Stimulated activated CD4-positive, alpha-beta T cell treated with anti-CD3 and anti-CD28 coated beads, TNF-alpha, amount 100 ng/mL, for 24 hours (primary cell): ENCODE data around the gene LRRC74B.
"Not testable (repeated sequence)": the region's sequence is repeated elsewhere in the genome, so short reads cannot be mapped to it uniquely, and the experiment has no call there.

Experiments
- DNase-seq, 3 experiments: peaks; one replicate each; pipeline ENCODE4 v3.0.0-alpha.2; 2020; ENCODE audit warnings: low read depth in 3 of 3

Gene LRRC74B

GRCh38 chr22:21076912-21077625 is 31.3 kb downstream of the LRRC74B start:
- DNase-seq = no peak

GRCh38 chr22:21077884-21078508 is 32.2 kb downstream of the LRRC74B start:
- DNase-seq = no peak

- no peak for DNase-seq
Observed at GRCh38 chr22:21078916-21079315, 33.2 kb downstream of the LRRC74B start.

DNA sequence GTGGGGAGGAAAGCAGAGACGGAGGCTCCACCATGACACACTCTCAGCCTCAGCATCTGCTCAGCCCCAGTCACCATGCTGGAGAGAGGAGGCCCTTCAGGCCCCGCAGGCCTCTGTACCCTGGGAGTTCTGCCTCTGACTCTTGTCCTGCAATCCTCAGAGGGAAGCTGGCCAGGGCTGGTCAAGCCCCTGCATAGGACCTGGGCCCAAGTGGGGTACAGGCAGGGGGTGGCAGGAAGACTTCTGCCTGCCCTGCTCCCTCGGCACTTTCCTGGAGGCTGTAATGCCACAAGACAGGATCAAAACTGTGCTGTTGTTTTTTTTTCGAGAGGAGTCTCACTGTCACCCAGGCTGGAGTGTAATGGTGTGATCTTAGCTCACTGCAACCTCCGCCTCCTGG is 33.7 kb downstream of the LRRC74B start:
- no peak for DNase-seq

GRCh38 chr22:21080435-21081137 is 34.8 kb downstream of the LRRC74B start:
- no peak for DNase-seq

DNA sequence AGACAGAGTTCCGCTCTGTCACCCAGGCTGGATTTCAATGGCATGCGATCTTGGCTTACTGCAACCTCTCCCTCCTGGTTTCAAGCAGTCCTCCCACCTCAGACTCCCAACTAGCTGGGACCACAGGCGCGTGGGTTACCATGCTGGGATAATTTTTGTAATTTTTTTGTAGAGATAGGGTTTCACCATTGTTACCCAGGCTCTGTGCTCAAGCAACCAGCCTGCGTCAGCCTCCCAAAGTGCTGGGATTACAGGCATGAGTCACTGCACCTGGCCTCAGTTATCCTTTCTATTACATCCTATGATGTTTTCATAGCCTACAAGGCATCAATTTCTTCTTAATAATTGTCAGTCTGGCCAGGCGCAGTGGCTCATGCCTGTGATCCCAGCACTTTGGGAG is 36.5 kb downstream of the LRRC74B start:
- no peak for DNase-seq

DNA sequence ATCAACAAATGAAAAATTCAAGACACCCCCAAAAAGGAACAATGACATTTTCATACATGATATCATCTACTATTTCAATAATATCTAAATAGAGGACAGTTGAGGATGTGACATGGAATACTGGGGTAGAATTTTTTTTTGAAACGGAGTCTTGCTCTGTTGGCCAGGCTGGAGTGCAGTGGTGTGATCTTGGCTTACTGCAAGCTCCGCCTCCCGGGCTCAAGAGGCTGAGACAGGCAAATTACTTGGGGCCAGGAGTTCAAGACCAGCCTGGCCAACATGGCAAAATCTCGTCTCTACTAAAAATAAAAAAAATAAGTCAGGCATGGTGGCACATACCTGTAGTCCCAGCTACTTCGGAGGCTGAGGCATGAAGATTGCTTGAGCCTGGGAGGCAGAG is 41.4 kb downstream of the LRRC74B start:
- no peak for DNase-seq

- DNase-seq = not testable (repeated sequence)
Observed at GRCh38 chr22:21087926-21088325, 42.2 kb downstream of the LRRC74B start.

DNA sequence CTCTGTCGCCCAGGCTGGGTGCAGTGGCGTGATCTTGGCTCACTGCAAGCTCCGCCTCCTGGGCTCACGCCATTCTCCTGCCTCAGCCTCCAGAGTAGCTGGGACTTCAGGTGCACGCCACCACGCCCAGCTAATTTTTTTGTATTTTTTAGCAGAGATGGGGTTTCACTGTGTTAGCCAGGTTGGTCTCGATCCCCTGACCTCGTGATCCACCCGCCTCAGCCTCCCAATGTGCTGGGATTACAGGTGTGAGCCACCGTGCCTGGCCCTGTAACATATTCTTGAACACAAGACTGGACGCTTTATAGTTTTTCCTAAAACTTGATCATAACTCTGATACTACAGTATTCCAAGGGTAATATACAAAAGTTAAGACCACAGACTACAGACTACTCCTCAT is 45.5 kb downstream of the LRRC74B start:
- not testable (repeated sequence) for DNase-seq

DNA sequence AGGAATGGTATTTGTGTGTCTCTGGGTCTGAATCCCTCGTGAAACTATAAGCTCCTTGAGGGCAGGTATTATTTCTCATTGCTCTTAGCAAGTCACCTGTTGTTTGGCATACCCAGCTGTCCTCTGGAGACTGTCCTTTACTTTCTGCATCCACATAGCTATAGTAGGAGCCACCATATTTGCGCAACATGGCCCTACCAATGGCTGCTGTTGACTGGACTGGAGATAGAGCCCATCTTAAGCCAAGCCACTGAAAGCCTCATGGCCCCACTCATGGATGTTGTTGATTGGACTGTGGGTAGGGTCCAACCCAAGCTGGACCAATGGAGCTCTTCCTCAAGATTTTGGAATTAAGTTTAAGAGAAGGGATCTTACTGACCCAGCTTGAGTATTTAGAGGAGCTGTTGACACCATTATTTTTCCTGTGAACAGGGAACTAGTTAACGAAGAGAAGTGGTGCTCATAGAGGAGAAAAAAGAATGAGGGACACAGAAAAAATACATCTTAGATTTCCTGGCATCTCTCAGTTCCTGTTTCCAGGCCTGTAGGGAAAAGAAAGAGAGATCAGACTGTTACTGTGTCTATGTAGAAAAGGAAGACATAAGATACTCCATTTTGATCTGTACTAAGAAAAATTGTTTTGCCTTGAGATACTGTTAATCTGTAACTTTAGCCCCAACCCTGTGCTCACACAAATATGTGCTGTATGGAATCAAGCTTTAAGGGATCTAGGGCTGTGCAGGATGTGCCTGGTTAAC is 47.2 kb downstream of the LRRC74B start:
- no peak for DNase-seq

- not testable (repeated sequence) for DNase-seq
Observed at GRCh38 chr22:21093555-21094137, 47.9 kb downstream of the LRRC74B start.

DNA sequence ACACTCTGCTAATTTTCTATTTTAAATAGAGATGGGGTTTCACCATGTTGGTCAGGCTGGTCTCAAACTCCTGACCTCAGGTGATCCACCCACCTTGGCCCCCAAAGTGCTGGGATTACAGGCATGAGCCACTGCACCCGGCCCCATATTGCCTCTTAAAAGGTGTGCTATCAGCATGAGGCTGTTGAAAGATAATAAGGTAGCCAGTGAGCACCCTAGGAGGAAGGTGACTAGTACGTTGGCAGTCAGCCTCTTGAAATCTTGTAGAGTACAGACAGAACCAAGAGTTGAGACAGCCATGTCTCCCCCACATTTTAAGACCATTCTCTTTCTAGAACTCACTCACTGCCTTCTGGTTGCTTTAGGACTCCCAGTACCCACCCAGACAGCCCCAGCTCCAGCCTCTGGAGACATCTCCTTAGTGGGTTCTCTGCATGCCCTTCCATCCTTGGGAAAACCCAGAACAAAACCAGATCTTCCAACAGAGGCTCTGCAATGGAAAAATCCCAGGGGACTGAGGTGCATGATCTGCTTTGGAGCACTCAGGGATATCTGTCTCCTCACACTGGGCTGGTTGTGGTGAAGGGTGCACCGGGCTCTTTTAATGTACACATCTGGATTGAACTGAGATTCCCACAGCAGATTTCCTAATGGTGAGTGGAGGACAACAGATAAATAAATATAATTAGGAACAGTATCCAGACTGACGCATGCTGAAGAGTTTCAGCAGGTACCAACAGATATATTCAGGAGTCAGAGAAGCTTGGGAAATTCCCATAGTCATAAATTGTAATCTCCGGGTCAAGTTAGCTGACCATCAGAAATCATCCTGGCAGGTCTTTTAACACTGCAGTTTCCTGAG is 49.4 kb downstream of the LRRC74B start:
- no peak for DNase-seq

DNA sequence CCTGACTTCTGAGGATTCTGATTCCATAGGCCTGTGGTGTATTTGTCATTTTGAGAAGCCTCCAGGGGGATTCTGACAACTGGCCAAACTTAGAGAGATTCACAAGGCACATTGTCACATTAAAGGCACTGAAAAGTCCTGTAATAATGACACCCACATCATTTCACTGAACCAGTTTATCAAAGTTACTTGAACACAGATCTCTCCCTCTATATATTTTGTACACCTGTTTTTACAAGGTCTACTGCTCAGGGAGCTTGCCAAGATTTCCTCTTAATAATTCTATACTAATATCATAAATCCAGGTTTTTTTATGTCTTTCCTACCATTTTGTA is 50.0 kb downstream of the LRRC74B start:
- DNase-seq = no peak

DNA sequence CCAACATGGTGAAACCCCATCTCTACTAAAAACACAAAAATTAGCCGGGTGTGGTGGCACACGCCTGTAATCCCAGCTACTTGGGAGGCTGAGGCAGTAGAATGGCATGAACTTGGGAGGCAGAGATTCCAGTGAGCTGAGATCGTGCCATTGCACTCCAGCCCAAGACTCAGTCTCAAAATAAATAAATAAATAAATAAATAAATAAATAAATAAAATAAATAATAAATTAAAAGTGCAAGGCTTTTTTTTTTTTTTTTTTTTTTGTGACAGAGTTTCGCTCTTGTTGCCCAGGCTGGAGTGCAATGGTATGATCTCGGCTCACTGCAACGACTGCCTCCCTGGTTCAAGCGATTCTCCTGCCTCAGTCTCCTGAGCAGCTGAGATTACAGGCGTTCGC is 51.1 kb downstream of the LRRC74B start:
- DNase-seq = not testable (repeated sequence)

DNA sequence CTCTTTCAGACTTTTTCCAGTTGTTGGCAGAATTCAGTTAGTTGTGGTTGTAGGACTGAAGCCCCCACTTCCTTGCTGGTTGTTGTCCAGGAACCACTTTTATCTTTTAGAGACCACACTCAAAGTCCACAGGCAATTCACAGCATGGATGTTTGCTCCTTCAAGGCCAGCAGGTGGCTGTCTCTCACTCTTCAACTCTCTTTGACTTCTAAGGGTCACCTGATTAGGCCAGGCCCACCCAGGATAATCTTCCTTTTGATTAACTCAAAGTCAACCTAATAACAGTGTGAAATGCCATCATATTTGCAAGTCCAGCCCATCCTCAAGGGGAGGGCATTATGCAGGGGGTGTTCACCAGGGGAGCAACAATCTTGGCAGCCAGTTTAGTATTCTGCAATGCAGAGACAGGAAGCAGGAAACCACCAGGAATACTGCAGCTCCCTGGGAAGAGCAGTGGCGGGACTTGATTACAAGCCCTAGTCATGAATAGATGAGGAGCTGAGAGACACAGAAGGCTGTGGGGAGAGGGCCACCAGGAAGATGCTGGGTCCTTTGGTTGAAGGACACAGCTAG is 52.4 kb downstream of the LRRC74B start:
- no peak for DNase-seq

GRCh38 chr22:21099578-21099977 is 53.8 kb downstream of the LRRC74B start:
- DNase-seq = no peak

GRCh38 chr22:21100149-21101032 is 54.6 kb downstream of the LRRC74B start:
- no peak for DNase-seq

GRCh38 chr22:21101877-21102638 is 56.3 kb downstream of the LRRC74B start:
- no peak for DNase-seq
